ENCODE results near the gene KAT6B.
"Not testable (repeated sequence)": the region's sequence is repeated elsewhere in the genome, so short reads cannot be mapped to it uniquely, and the experiment has no call there.

KAT6B gene

GRCh38 chr10:74863551-74863950 lies 37.2 kb downstream of the KAT6B start:
- no peak for DNase-seq

- no peak for DNase-seq
These were observed 41.0 kb downstream of the KAT6B start for GRCh38 chr10:74867351-74867750.

- DNase-seq = no peak
These were observed 42.1 kb downstream of the KAT6B start for GRCh38 chr10:74868392-74868977.

- no peak for DNase-seq
These were observed 43.2 kb downstream of the KAT6B start for GRCh38 chr10:74869635-74870034.

DNA sequence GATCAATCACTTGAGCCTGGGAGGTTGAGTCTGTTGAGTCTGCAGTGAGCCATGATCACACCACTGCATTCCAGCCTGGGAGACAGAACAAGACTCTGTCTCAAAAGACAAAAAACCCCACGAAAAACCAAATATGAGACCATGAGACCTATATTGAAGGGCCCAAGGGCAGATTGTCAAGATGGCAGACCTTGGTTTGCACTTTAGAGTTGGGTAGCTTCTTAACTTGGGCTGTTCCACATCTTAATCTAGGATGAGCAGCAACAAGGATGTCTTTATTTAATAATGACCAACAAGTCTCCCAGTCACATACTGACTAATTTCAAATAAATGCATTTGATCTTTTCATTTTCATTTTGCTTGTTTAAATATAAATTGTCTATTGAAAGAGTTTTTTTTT lies 43.8 kb downstream of the KAT6B start:
- no peak for DNase-seq

GRCh38 chr10:74871595-74872382 lies 45.4 kb downstream of the KAT6B start:
- no peak for DNase-seq

DNA sequence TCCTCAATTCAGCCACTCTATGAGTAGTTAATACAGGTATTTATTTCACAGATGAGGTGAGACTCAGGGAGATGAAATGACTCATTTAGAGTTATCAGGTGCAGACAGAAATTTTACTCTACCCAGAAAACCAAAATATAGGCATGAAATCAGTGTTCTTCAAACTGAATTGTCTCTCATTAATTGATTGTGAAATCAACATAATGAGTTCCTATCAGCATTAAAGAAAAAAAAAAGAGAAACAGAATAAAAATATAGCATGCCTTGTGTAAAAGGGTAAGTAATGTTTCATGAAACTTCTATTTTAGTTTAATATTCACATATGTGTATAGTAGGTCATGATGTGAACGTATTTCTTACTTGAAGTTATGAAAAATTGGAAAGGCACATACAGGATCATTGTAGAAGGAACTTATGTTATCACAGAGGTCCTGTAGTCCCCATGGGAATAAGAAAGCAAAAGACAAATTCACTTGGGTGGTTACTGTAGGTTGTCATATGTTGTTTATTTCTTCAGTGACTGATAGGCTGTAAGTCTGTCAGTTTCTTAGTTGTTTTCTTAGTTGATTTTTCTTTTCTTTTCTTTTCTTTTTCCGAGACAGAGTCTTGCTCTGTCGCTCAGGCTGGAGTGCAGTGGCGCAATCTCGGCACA lies 47.5 kb downstream of the KAT6B start:
- DNase-seq = no peak

DNA sequence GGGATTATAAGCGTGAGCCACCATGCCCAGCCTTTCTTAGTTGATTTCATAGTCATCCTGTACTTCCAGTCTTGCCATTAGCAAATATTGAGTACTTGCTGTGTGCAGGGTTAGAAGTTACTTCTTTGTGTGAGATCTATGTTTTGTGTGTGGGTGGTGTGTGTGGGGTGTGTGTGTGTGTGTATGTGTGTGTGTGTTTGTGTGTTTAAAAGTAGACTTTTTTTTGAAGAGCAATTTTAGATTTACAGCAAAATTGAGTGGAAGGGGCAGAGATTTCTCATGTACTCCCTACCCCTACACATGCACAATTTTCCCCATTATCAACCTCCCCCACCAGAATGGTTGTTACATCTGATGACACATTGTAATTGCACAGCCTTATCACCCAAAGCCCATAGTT lies 48.2 kb downstream of the KAT6B start:
- no peak for DNase-seq

DNA sequence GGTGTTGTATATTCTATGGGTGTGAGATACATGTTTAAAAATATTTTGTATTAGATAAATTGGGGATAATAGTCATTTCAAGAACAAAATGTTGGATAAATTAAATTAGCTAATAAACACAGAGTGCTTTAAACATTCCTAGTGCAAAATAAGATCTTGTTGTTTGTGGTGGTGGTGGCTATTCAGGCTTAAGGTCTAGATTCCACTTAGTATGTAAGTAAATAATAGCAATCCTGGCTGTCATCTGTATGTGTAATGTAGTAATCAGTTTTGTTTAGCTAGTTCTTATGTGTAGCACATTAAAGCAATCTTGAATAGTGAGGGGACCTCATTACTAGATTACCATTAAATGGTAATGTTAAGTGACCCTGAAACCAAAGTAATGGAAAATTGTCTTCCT lies 48.7 kb downstream of the KAT6B start:
- DNase-seq = no peak

GRCh38 chr10:74875966-74876365 lies 49.6 kb downstream of the KAT6B start:
- no peak for DNase-seq

DNA sequence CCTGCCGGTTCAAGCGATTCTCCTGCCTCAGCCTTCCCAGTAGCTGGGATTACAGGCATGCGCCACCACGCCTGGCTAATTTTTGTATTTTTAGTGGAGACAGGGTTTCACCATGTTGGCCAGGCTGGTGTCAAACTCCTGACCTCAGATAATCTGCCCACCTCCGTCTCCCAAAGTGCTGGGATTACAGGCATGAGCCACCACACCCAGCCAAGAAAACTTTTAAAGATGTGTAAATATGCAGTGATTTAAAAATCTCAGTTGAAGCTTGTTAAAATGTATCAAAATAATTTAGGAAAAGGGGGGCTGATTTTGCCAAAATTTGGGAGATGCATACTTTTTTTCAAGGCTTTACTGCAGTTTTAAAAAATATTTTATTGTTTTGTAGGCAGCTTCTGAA lies 50.7 kb downstream of the KAT6B start:
- not testable (repeated sequence) for DNase-seq

DNA sequence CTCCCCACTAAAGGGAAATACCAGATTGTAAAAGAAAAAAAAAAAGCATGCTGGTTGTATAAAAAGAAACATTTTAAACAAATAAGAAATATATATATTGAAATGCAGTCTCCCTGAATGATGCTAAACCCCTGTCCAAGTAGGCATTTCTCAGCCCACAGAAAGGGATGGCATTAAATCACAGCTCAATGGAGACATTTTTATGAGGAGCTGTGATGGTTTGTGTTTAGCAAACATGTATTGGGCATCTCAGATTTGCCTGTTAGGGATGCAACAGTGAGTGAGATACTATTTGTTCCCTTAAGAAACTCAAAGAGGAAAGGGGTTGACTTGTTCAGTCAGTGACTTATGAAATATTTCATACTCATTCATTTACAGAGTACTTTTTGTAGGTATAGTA lies 51.5 kb downstream of the KAT6B start:
- DNase-seq = no peak

DNA sequence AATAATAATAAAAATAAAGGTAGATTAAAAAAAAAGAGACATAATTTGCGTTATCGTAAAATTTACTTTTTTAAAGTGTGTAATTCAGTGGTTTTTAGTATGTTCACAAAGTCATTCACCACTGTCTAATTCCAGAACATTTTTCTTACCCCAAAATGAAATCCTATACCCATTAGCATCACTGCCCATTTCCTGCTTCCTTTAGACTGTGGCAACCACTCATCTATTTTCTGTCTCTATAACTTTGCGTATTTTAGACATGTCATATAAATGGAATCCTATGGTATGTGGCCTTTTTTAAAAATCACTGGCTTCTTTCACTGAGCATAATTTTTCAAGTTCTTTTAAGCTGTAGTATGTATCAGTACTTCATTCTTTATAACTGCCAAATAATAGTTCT lies 53.6 kb downstream of the KAT6B start:
- DNase-seq = no peak

GRCh38 chr10:74881253-74881884 lies 55.0 kb downstream of the KAT6B start:
- DNase-seq = no peak

GRCh38 chr10:74882427-74882826 lies 56.0 kb downstream of the KAT6B start:
- no peak for DNase-seq

- DNase-seq = no peak
These were observed 56.4 kb downstream of the KAT6B start for GRCh38 chr10:74882831-74883230.

- no peak for DNase-seq
These were observed 57.0 kb downstream of the KAT6B start for GRCh38 chr10:74883428-74883827.

- no peak for DNase-seq
These were observed 61.3 kb downstream of the KAT6B start for GRCh38 chr10:74887614-74888284.

DNA sequence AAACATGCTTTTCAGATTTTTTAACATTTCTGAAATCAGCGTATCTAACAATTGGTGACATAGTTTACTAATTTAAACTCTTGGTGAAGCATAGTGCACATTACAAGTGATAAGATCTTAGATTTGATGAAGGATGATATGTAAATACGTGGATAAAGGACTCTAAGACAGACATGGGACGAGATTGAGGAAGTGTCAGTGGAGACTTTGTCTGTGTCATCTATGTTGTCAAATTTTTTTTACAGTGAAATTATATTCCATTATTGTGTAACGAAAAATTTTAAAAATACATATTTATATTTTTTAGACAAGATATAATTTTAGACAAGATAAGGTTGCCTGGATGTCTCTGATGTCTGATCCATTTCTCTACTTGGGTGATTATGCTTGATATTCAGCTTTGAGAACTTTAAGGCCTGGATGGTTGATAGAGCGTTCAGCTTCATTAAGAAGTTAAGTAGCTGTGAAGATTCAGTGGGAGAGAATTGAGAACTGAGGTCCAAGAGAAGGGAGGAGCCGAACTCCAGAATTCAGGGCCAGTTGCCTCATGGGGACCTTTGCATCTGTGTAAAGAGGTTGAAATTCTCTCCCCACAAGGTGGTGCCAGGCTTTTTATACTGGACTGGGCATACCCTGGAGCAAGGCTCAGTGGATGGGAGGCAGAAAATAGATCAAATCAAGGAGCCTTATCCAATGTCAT lies 62.7 kb downstream of the KAT6B start:
- DNase-seq = no peak

- DNase-seq = no peak
These were observed 63.2 kb downstream of the KAT6B start for GRCh38 chr10:74889662-74889998.

DNA sequence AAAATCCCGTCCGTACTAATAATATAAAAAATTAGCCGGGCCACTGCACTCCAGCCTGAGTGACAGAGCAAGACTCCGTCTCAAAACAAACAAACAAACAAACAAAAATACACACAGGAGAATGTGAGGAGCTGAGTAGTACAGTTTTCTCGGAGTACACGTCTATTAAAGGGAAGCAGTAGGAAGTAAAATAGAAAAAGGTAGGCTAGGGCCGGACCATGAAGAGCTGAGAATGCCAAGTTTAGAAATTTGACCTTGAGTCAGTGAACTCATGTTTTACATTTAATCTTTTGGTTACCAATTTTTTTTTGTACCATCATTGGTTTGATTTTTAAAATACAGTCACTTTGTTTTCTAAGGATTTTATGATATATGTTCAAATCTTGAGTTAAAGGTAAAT lies 64.1 kb downstream of the KAT6B start:
- DNase-seq = no peak

DNA sequence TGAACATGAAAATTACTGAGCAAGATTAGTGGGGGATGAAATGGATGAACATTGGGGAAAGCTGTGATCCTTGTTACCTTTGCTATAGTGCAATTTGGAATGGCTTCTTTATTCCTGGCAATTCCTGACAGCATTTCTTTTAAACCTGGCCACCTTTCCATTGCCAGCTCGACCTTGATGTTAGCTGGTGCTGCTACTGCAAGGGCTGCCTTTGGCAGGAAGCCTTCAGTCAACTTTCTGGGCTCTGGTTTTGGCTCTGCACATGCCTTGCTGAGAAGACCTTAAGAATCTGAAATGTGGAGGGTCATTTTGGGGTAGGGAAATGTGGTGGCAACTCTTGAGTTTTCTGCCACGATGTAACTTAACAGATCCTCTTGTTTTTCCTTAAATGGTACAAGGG lies 64.7 kb downstream of the KAT6B start:
- no peak for DNase-seq

DNA sequence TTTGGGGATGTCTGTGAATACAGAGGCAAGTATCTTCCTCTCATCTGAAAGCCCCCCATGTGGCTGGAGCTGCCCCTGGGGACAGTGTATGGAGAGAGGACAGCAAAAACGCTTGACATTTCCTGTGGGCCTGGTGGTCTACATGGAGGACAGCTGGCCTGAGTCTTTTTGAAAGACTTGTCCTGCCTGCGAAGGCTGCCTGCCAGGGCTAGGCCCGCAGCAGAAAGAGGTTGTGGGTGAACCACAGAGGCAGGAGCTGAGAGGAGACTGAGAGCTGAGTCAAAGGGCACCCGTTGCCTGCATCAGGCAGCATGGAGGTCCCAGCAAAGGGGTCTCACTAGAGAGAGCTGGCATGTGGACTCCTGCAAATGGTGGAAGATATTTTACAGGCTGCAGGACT lies 66.4 kb downstream of the KAT6B start:
- DNase-seq = no peak

All from GDM1 (cell line).